HCT116 (cell line): ENCODE results near the gene LCE2A.

ENCODE experiments used
- POLR2AphosphoS5 ChIP-seq: IDR thresholded peaks from 2 replicates; pipeline ENCODE4 v1.6.1; 2011; ENCODE audit warnings: mild to moderate bottlenecking, low read depth, low read length, moderate library complexity
- ZFX ChIP-seq: fragments of 450-650 bp; IDR thresholded peaks from 2 replicates; pipeline ENCODE4 v1.6.1; 2017
- TF ChIP-seq, protein P1 (sequence below), 3 experiments: fragments of 200-600 bp in 1 of 3; sonication (generic) in 1 of 3; IDR thresholded peaks in 2 of 3; conservative IDR thresholded peaks in 1 of 3; 2 replicates each; pipeline ENCODE4 v1.5.1; 2012 to 2017; ENCODE audit warnings: low read depth in 2 of 3, low read length in 2 of 3, antibody characterized with exemption in 1 of 3, borderline replicate concordance in 1 of 3, control low read depth in 1 of 3, mild to moderate bottlenecking in 1 of 3, mixed read lengths in 1 of 3, mixed run types in 1 of 3, moderate library complexity in 1 of 3; ENCODE audit not compliant: insufficient read depth in 1 of 3

DNA sequence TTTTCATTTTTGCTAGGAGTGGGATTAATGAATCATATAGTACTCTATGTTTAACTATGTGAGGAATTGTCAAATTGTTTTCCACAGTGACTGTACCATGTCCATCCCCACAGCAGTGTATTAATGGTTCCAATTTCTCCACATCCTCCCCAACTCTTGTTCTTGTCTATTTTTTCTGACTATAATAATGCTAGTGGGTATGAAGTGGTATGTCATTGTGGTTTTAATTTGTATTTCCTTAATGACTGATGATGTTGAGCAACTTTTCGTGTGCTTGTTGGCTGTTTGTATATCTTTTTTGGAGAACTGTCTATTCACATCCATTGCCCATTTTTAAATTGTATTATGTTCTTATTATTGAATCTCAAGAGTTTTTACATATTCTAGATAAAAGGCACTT, 49.7 kb downstream of the LCE2A start:
- TF ChIP-seq ZFX: no peak
- TF ChIP-seq, protein P1, sequence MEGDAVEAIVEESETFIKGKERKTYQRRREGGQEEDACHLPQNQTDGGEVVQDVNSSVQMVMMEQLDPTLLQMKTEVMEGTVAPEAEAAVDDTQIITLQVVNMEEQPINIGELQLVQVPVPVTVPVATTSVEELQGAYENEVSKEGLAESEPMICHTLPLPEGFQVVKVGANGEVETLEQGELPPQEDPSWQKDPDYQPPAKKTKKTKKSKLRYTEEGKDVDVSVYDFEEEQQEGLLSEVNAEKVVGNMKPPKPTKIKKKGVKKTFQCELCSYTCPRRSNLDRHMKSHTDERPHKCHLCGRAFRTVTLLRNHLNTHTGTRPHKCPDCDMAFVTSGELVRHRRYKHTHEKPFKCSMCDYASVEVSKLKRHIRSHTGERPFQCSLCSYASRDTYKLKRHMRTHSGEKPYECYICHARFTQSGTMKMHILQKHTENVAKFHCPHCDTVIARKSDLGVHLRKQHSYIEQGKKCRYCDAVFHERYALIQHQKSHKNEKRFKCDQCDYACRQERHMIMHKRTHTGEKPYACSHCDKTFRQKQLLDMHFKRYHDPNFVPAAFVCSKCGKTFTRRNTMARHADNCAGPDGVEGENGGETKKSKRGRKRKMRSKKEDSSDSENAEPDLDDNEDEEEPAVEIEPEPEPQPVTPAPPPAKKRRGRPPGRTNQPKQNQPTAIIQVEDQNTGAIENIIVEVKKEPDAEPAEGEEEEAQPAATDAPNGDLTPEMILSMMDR (IDR thresholded peaks at IDR 0.05 in 2 of 3, conservative IDR thresholded peaks at IDR 0.05 in 1 of 3; ENCODE audit: borderline replicate concordance in 1 of 3, insufficient read depth in 1 of 3, low read depth in 2 of 3, low read length in 2 of 3): no peak
- no peak for TF ChIP-seq POLR2AphosphoS5
